ENCODE measurements around the gene NDUFA5. TPM values are rescaled to one million over a fixed set of nuclear protein-coding genes. Genes with fewer than 3 reads are reported as not detected.

Gene NDUFA5
- total RNA-seq, 1 experiment from 2014 or later: 77.0 TPM

DNA sequence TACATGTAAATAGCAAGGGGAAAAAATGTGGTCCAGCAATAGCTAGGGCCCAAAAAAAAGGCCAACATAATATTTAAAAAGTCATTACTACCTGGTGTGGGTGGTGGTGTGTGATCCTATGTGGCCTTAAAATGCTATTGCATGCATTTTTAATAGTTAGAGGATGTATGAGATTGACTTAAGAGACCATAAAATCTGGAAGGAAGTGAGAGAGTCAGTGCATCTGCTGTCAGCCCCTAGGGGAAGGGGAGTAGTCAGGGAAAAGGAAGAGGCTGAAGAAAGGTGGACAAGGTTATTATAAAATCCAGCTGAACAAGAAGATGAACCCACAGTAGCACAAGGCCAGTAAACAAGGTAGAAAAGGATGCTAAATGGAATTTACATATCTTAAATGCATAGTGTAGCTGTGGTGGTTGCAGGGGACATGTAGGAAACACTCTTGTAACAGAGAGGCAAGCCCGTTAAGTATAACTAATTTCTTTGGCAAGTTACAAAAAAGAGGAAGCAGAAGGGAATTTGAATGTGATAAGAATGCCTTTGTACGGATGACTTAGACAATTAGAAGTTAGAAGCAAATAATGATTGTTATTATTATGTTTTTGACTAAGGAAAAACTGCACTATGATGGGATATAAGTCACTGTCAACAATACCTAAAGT lies 11.9 kb upstream of the NDUFA5 start:
- H3K9me3 Mint-ChIP-seq: no peaks in the 10 kb centered on the region
- ATAC-seq: no peak
- ChIA-PET CTCF (interaction anchor here (1.1 kb wide), 1 partner anchor 113 kb away, joined by 3 read pairs; no protein-coding TSS in a partner anchor), POLR2A (no interaction called here)
- DNase-seq (ENCODE audit: low spot score): no peak
- peaks cover 15% of the 10 kb centered on the region for H3K4me1 Mint-ChIP-seq
- no peak for TF ChIP-seq NR1H2 (CRISPR knock-in tag; IDR thresholded peaks at IDR 0.05)
- no peak for TF ChIP-seq E2F5 (CRISPR knock-in tag; IDR thresholded peaks at IDR 0.05)
- no peak for TF ChIP-seq ZSCAN18 (CRISPR knock-in tag; IDR thresholded peaks at IDR 0.05)
- no peak for TF ChIP-seq NFE2L1 (CRISPR knock-in tag; IDR thresholded peaks at IDR 0.05)
- TF ChIP-seq, protein P1, sequence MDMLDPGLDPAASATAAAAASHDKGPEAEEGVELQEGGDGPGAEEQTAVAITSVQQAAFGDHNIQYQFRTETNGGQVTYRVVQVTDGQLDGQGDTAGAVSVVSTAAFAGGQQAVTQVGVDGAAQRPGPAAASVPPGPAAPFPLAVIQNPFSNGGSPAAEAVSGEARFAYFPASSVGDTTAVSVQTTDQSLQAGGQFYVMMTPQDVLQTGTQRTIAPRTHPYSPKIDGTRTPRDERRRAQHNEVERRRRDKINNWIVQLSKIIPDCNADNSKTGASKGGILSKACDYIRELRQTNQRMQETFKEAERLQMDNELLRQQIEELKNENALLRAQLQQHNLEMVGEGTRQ (CRISPR knock-in tag; IDR thresholded peaks at IDR 0.05): no peak
- TF ChIP-seq ZNF121 (CRISPR knock-in tag; IDR thresholded peaks at IDR 0.05): no peak
- no peak for TF ChIP-seq OVOL2 (CRISPR knock-in tag; IDR thresholded peaks at IDR 0.05; ENCODE audit: borderline replicate concordance)
- TF ChIP-seq ESRRA (CRISPR knock-in tag; IDR thresholded peaks at IDR 0.05; ENCODE audit: borderline replicate concordance): no peak
- H3K27me3 Mint-ChIP-seq (ENCODE audit: low read depth): no peaks in the 10 kb centered on the region; the same call in 1 of the 2 replicates
- H3K27ac Mint-ChIP-seq: no peak overlapping the region
- no peak overlapping the region for H3K4me3 Mint-ChIP-seq
- H3K36me3 Mint-ChIP-seq: no peaks in the 10 kb centered on the region

DNA sequence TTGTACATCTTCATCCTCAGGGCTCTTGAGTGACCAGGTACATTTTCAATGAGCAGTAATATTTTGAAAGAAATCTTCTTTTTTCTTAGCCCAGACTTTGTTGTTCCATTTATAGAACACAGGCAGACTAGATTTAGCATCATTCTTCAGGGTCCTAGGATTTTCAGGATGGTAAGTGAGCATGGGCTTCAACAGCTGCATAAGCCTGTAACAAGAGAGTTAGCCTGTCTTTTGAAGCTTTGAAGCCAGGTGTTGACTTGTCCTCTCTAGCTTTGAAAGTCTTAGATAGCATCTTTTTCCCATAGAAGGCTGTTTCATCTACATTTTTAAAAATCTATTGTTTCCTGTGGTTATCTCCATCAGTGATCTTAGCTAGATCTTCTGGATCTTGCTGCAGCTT lies 4.5 kb upstream of the NDUFA5 start:
- ChIA-PET POLR2A (no interaction called here), CTCF (no interaction called here)
- TF ChIP-seq ELF4 (CRISPR knock-in tag; IDR thresholded peaks at IDR 0.05; ENCODE audit: low read depth) (no peak), FOXJ3 (CRISPR knock-in tag; IDR thresholded peaks at IDR 0.05; ENCODE audit: borderline replicate concordance) (no peak), NFATC4 (CRISPR knock-in tag; IDR thresholded peaks at IDR 0.05) (no peak), ZNF138 (CRISPR knock-in tag; conservative IDR thresholded peaks at IDR 0.05) (no peak), ZNF671 (CRISPR knock-in tag; IDR thresholded peaks at IDR 0.05) (no peak)
- TF ChIP-seq, protein P2, sequence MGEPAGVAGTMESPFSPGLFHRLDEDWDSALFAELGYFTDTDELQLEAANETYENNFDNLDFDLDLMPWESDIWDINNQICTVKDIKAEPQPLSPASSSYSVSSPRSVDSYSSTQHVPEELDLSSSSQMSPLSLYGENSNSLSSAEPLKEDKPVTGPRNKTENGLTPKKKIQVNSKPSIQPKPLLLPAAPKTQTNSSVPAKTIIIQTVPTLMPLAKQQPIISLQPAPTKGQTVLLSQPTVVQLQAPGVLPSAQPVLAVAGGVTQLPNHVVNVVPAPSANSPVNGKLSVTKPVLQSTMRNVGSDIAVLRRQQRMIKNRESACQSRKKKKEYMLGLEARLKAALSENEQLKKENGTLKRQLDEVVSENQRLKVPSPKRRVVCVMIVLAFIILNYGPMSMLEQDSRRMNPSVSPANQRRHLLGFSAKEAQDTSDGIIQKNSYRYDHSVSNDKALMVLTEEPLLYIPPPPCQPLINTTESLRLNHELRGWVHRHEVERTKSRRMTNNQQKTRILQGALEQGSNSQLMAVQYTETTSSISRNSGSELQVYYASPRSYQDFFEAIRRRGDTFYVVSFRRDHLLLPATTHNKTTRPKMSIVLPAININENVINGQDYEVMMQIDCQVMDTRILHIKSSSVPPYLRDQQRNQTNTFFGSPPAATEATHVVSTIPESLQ (CRISPR knock-in tag; IDR thresholded peaks at IDR 0.05): no peak
- TF ChIP-seq, protein P3, sequence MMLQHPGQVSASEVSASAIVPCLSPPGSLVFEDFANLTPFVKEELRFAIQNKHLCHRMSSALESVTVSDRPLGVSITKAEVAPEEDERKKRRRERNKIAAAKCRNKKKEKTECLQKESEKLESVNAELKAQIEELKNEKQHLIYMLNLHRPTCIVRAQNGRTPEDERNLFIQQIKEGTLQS (CRISPR knock-in tag; conservative IDR thresholded peaks at IDR 0.05): no peak
- TF ChIP-seq, protein P4, sequence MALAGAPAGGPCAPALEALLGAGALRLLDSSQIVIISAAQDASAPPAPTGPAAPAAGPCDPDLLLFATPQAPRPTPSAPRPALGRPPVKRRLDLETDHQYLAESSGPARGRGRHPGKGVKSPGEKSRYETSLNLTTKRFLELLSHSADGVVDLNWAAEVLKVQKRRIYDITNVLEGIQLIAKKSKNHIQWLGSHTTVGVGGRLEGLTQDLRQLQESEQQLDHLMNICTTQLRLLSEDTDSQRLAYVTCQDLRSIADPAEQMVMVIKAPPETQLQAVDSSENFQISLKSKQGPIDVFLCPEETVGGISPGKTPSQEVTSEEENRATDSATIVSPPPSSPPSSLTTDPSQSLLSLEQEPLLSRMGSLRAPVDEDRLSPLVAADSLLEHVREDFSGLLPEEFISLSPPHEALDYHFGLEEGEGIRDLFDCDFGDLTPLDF (CRISPR knock-in tag; IDR thresholded peaks at IDR 0.05): no peak
- no peaks in the 10 kb centered on the region for H3K36me3 Mint-ChIP-seq
- no peaks in the 10 kb centered on the region for H3K9me3 Mint-ChIP-seq
- H3K27ac Mint-ChIP-seq: no peak overlapping the region
- no peak for ATAC-seq
- DNase-seq (ENCODE audit: low spot score): no peak
- H3K27me3 Mint-ChIP-seq (ENCODE audit: low read depth): no peaks in the 10 kb centered on the region
- no peaks in the 10 kb centered on the region; the same call in 1 of the 2 replicates for H3K4me1 Mint-ChIP-seq
- no peak overlapping the region for H3K4me3 Mint-ChIP-seq
